GM06990 (cell line): ENCODE measurements around the gene CHIT1.
"Not testable (repeated sequence)": the region's sequence is repeated elsewhere in the genome, so short reads cannot be mapped to it uniquely, and the experiment has no call there.

Source experiments
- DNase-seq: peaks from one replicate; pipeline ENCODE4 v3.0.0-alpha.2; 2011; ENCODE audit not compliant: insufficient read length; ENCODE audit errors: extremely low read depth
- H3K27me3 ChIP-seq: replicated peaks from 2 replicates; pipeline ENCODE4 v1.6.0; 2011; ENCODE audit warnings: low read length; ENCODE audit not compliant: control insufficient read depth, insufficient read depth
- H3K36me3 ChIP-seq: 2 replicates; pipeline ENCODE4 v1.5.1; 2011; ENCODE audit warnings: low read length; ENCODE audit not compliant: control insufficient read depth, insufficient read depth
- H3K4me3 ChIP-seq: replicated peaks from 2 replicates; pipeline ENCODE4 v1.5.1; 2011; ENCODE audit warnings: low read depth, mild to moderate bottlenecking, control low read depth, low read length
- TF ChIP-seq, protein P1 (sequence below): IDR thresholded peaks from 2 replicates; pipeline ENCODE4 v1.5.1; 2011; ENCODE audit warnings: low read length, control low read depth, mild to moderate bottlenecking, inconsistent platforms; ENCODE audit not compliant: insufficient read depth, poor library complexity, severe bottlenecking

Gene CHIT1

DNA sequence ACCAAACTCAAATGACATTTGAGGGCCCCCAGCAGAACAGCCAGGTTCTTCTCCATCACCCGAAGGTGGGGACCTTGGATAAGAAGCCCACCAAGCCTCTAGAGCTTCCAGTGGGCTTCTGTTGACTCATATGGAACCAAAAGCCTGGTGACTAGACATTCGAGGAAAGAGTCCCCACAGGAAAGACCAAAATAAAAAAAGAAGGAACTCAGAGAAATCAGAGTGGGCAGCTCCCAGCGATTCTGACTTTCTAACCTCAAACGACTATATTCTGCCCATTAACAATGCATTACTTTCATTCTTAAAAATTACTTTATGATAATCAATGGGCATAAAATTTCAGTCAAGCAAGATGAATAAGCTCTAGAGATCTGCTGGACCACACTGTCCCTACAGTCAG, 9.6 kb upstream of the CHIT1 start:
- TF ChIP-seq, protein P1, sequence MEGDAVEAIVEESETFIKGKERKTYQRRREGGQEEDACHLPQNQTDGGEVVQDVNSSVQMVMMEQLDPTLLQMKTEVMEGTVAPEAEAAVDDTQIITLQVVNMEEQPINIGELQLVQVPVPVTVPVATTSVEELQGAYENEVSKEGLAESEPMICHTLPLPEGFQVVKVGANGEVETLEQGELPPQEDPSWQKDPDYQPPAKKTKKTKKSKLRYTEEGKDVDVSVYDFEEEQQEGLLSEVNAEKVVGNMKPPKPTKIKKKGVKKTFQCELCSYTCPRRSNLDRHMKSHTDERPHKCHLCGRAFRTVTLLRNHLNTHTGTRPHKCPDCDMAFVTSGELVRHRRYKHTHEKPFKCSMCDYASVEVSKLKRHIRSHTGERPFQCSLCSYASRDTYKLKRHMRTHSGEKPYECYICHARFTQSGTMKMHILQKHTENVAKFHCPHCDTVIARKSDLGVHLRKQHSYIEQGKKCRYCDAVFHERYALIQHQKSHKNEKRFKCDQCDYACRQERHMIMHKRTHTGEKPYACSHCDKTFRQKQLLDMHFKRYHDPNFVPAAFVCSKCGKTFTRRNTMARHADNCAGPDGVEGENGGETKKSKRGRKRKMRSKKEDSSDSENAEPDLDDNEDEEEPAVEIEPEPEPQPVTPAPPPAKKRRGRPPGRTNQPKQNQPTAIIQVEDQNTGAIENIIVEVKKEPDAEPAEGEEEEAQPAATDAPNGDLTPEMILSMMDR, result no peak
- Histone ChIP-seq H3K36me3 (no peaks in the 10 kb centered on the region), H3K4me3 (no peak overlapping the region), H3K27me3 (no peaks in the 10 kb centered on the region)
- DNase-seq, result no peak

DNA sequence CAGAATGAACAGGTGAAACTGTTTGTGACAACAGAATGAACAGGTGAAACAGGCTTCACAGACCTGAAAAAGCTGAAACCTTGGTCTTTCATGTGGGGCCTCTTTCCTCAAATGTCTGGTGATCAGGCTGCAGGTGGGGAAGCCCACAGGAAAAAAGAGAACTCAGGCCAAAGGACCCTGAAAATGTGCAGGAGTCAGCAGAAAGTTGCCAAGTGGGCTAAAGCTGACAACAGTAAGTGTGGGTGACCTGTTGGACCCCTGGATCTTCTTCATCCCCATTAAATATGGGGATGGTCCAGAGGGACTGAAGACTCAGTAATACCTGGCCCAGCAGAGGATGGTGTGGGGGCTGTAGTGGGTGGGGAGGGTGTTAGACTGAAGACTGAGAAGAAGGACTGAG, 9.1 kb upstream of the CHIT1 start:
- H3K27me3 ChIP-seq, result no peaks in the 10 kb centered on the region
- no peak for DNase-seq
- H3K36me3 ChIP-seq, result no peaks in the 10 kb centered on the region
- TF ChIP-seq, protein P1, result no peak
- H3K4me3 ChIP-seq, result no peak overlapping the region

GRCh38 chr1:203234901-203235300, 5.4 kb upstream of the CHIT1 start:
- not testable (repeated sequence) for H3K36me3 ChIP-seq, DNase-seq, H3K4me3 ChIP-seq, H3K27me3 ChIP-seq

GRCh38 chr1:203228670-203229069, 803 bp downstream of the CHIT1 start:
- Histone ChIP-seq H3K36me3 (no peaks in the 10 kb centered on the region), H3K27me3 (peaks cover 3% of the 10 kb centered on the region; the same call in 1 of the 2 replicates), H3K4me3 (no peak overlapping the region)
- no peak for DNase-seq
- TF ChIP-seq, protein P1, result no peak

GRCh38 chr1:203227371-203228083, 1.9 kb downstream of the CHIT1 start:
- H3K4me3 ChIP-seq, result no peak overlapping the region
- TF ChIP-seq, protein P1, result no peak

GRCh38 chr1:203225071-203225470, 4.4 kb downstream of the CHIT1 start:
- TF ChIP-seq, protein P1, result no peak
- Histone ChIP-seq H3K27me3 (peaks cover 3% of the 10 kb centered on the region), H3K36me3 (no peaks in the 10 kb centered on the region), H3K4me3 (no peak overlapping the region)
- DNase-seq, result no peak

More at GRCh38 chr1:203227371-203228083, 1.9 kb downstream of the CHIT1 start:
- Histone ChIP-seq H3K36me3 (no peaks in the 10 kb centered on the region), H3K27me3 (peaks cover 3% of the 10 kb centered on the region; the same call in 1 of the 2 replicates)
- DNase-seq, result no peak
